SK-N-SH (cell line): Measurements from ENCODE around the gene JAK1. TPM values are rescaled to one million over a fixed set of nuclear protein-coding genes. Genes with fewer than 3 reads are reported as not detected.

ENCODE experiments used
- CTCF ChIA-PET: fragments of 300-600, 350-600 bp; formaldehyde crosslinking; extraction: SDS; loops from one replicate; lab custom pipeline; 2021; lab: Yijun Ruan, JAX
- POLR2A ChIA-PET: fragments of 350-600 bp; sonication (Branson Sonifier 250); formaldehyde crosslinking; extraction: SDS; loops from one replicate; lab custom pipeline; 2020; ENCODE audit warnings: antibody characterized with exemption, inconsistent platforms; lab: Yijun Ruan, JAX
- DNase-seq: peaks from one replicate; pipeline ENCODE4 v3.0.0; 2012
- H2AFZ ChIP-seq: fragments of 200-600 bp; sonication (generic); 2 replicates; pipeline ENCODE4 v1.8.1; 2016; ENCODE audit warnings: antibody characterized with exemption, mild to moderate bottlenecking, low read depth
- H3F3A ChIP-seq: fragments of 200-600 bp; sonication (generic); replicated peaks from 2 replicates; pipeline ENCODE3; 2016; ENCODE audit warnings: antibody characterized with exemption, mild to moderate bottlenecking; ENCODE audit not compliant: insufficient read depth
- H3K27ac ChIP-seq, 2 experiments: fragments of 200-500 bp in 1 of 2; fragments of 200-600 bp in 1 of 2; sonication (Bioruptor generic) in 1 of 2; sonication (generic), shearing (Covaris generic) in 1 of 2; 2 replicates each; pipeline versions ENCODE4 v1.5.1 to v1.6.1; 2014 to 2016; ENCODE audit warnings: low read depth in 2 of 2, inconsistent platforms in 1 of 2, low read length in 1 of 2, mild to moderate bottlenecking in 1 of 2, mixed read lengths in 1 of 2
- H3K27me3 ChIP-seq: fragments of 200-600 bp; sonication (generic), shearing (Covaris generic); 2 replicates; pipeline ENCODE4 v1.6.1; 2016; ENCODE audit warnings: mixed run types; ENCODE audit not compliant: insufficient read depth
- H3K36me3 ChIP-seq, 2 experiments: fragments of 200-500 bp in 1 of 2; fragments of 200-600 bp in 1 of 2; sonication (Bioruptor generic) in 1 of 2; sonication (generic) in 1 of 2; replicated peaks in 1 of 2; 2 replicates each; pipeline versions ENCODE3 to v1.5.1; 2014 to 2016; ENCODE audit warnings: low read length in 1 of 2, mild to moderate bottlenecking in 1 of 2; ENCODE audit not compliant: insufficient read depth in 2 of 2, control insufficient read depth in 1 of 2
- H3K4me1 ChIP-seq, 2 experiments: fragments of 200-500 bp in 1 of 2; fragments of 200-600 bp in 1 of 2; sonication (Bioruptor generic) in 1 of 2; sonication (generic), shearing (Covaris generic) in 1 of 2; 2 replicates each; pipeline versions ENCODE4 v1.5.1 to v1.6.1; 2014 to 2016; ENCODE audit warnings: low read depth in 1 of 2, low read length in 1 of 2, mixed run types in 1 of 2; ENCODE audit not compliant: insufficient read depth in 2 of 2, control insufficient read depth in 1 of 2
- H3K4me2 ChIP-seq: fragments of 200-600 bp; sonication (generic), shearing (Covaris generic); 2 replicates; pipeline ENCODE4 v1.6.1; 2017; ENCODE audit warnings: mixed run types
- H3K4me3 ChIP-seq, 2 experiments: fragments of 200-500 bp in 1 of 2; fragments of 200-600 bp in 1 of 2; sonication (Bioruptor generic) in 1 of 2; sonication (generic), shearing (Covaris generic) in 1 of 2; 2 replicates each; pipeline versions ENCODE4 v1.5.1 to v1.8.1; 2014 to 2016; ENCODE audit warnings: low read depth in 2 of 2, inconsistent platforms in 1 of 2, low read length in 1 of 2, mild to moderate bottlenecking in 1 of 2, mixed read lengths in 1 of 2, moderate library complexity in 1 of 2
- H3K79me2 ChIP-seq: fragments of 200-600 bp; sonication (generic); 2 replicates; pipeline ENCODE4 v1.8.1; 2017; ENCODE audit warnings: mild to moderate bottlenecking; ENCODE audit not compliant: insufficient read depth
- H3K9ac ChIP-seq: fragments of 200-600 bp; sonication (generic); 2 replicates; pipeline ENCODE4 v1.6.1; 2017; ENCODE audit warnings: mixed run types
- H3K9me2 ChIP-seq: fragments of 200-600 bp; sonication (generic); 2 replicates; pipeline ENCODE4 v1.6.1; 2017; ENCODE audit warnings: mixed run types
- H3K9me3 ChIP-seq: fragments of 200-600 bp; sonication (generic); 2 replicates; pipeline ENCODE4 v1.6.1; 2017; ENCODE audit warnings: mixed run types, mild to moderate bottlenecking, moderate library complexity
- H4K20me1 ChIP-seq: fragments of 200-600 bp; sonication (generic); 2 replicates; pipeline ENCODE4 v1.6.1; 2017; ENCODE audit warnings: mild to moderate bottlenecking, mixed run types; ENCODE audit not compliant: insufficient read depth
- ELF1 ChIP-seq: IDR thresholded peaks from 2 replicates; pipeline ENCODE4 v1.4.0; 2012
- EZH2phosphoT487 ChIP-seq: fragments of 200-600 bp; sonication (generic); IDR thresholded peaks from 2 replicates; pipeline ENCODE4 v1.6.1; 2017; ENCODE audit warnings: low read depth, mixed run types, mild to moderate bottlenecking, antibody characterized with exemption, moderate library complexity, borderline replicate concordance
- FOXM1 ChIP-seq: IDR thresholded peaks from 2 replicates; pipeline ENCODE4 v1.4.0; 2012; ENCODE audit warnings: low read depth, mild to moderate bottlenecking
- GATA2 ChIP-seq: sonication (generic); formaldehyde crosslinking; IDR thresholded peaks from 2 replicates; pipeline ENCODE4 v1.5.0; 2020; ENCODE audit warnings: mild to moderate bottlenecking, missing genetic modification reagents
- JUND ChIP-seq: IDR thresholded peaks from 2 replicates; pipeline ENCODE4 v1.4.0; 2012
- NFIC ChIP-seq: IDR thresholded peaks from 2 replicates; pipeline ENCODE4 v1.4.0; 2012; ENCODE audit warnings: borderline replicate concordance
- NRF1 ChIP-seq: IDR thresholded peaks from 2 replicates; pipeline ENCODE4 v1.6.1; 2012; ENCODE audit warnings: low read depth, mild to moderate bottlenecking, low read length
- POLR2AphosphoS5 ChIP-seq: IDR thresholded peaks from 2 replicates; pipeline ENCODE4 v1.6.1; 2012; ENCODE audit warnings: low read depth, low read length
- RAD21 ChIP-seq: IDR thresholded peaks from 2 replicates; pipeline ENCODE4 v1.6.1; 2012; ENCODE audit warnings: mild to moderate bottlenecking, low read length
- RCOR1 ChIP-seq: fragments of 150-350 bp; IDR thresholded peaks from 2 replicates; pipeline ENCODE4 v1.6.1; 2017; ENCODE audit warnings: antibody characterized with exemption, low read length
- TCF12 ChIP-seq: IDR thresholded peaks from 2 replicates; pipeline ENCODE4 v1.4.0; 2012
- WGBS: methylation state at CpG from one replicate; pipeline ENCODE4 v1.1.6; 2017; ENCODE audit warnings: low lambda C conversion rate; 5-methylcytosine and 5-hydroxymethylcytosine counted together
- polyA plus RNA-seq, 3 experiments: library from polyadenylated mRNA; depleted of rRNA; stranded (reverse); fragments of >200 nt; gene quantifications; 2 replicates each; pipeline ENCODE4 v1.2.3, GENCODE V29; 2012
- TF ChIP-seq, protein P1 (sequence below): IDR thresholded peaks from 2 replicates; pipeline ENCODE4 v1.6.1; 2012; ENCODE audit warnings: mild to moderate bottlenecking, low read depth, low read length, moderate library complexity
- TF ChIP-seq, protein P2 (sequence below): fragments of 150-350 bp; IDR thresholded peaks from 2 replicates; pipeline ENCODE4 v1.6.1; 2016; ENCODE audit warnings: mild to moderate bottlenecking, low read depth, low read length
- TF ChIP-seq, protein P3 (sequence below): IDR thresholded peaks from 2 replicates; pipeline ENCODE4 v1.4.0; 2012; ENCODE audit warnings: low read depth
- TF ChIP-seq, protein P4 (sequence below): IDR thresholded peaks from 2 replicates; pipeline ENCODE4 v1.4.0; 2012; ENCODE audit warnings: low read depth, borderline replicate concordance

JAK1 gene
- polyA plus RNA-seq, 1 of the 3 experiments (the other 2 are of a cell fraction), result 47.5 TPM

DNA sequence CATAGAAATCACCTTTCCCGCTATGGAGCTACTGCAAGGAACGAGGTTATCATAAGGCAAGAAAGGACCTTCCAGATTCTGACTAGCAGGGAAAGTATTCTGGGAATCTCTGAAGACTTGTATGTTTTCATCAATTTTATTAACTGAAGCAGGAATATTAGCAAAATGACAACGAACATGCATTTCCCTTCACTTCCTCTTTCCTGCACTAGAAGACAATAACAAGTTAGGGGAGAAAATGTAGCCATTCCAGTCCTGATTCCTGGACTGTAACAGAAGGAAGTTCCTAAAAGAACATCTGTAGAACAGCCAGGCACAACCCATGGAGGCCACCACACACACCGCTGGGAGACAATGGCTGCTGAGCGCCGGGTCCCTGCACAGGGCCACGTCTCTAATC, 114.7 kb downstream of the JAK1 start:
- no peak overlapping the region for H3K4me3 ChIP-seq
- H3K9me2 ChIP-seq, result no peaks in the 10 kb centered on the region
- no peak overlapping the region for H3K4me2 ChIP-seq
- WGBS, result 96% methylated on average over 7 of the region's 7 CpGs
- no peak for DNase-seq
- H3K4me1 ChIP-seq, result no peaks in the 10 kb centered on the region; a peak in 1 of 4 replicates
- ChIA-PET POLR2A (no interaction called here), CTCF (interaction anchor here (1.1 kb wide), 1 partner anchor 24 kb away, joined by 3 read pairs; no protein-coding TSS in a partner anchor)
- H3K79me2 ChIP-seq, result no peaks in the 10 kb centered on the region
- no peak overlapping the region for H2AFZ ChIP-seq
- H3K27ac ChIP-seq, result no peak overlapping the region
- peaks cover 40 to 80% of the 10 kb centered on the region in 2 experiments for H3K36me3 ChIP-seq
- no peaks in the 10 kb centered on the region for H3K27me3 ChIP-seq
- no peaks in the 10 kb centered on the region for H3F3A ChIP-seq
- H4K20me1 ChIP-seq, result no peaks in the 10 kb centered on the region
- no peak overlapping the region for H3K9ac ChIP-seq
- no peaks in the 10 kb centered on the region for H3K9me3 ChIP-seq
- TF ChIP-seq EZH2phosphoT487, result no peak
- TF ChIP-seq, protein P1, sequence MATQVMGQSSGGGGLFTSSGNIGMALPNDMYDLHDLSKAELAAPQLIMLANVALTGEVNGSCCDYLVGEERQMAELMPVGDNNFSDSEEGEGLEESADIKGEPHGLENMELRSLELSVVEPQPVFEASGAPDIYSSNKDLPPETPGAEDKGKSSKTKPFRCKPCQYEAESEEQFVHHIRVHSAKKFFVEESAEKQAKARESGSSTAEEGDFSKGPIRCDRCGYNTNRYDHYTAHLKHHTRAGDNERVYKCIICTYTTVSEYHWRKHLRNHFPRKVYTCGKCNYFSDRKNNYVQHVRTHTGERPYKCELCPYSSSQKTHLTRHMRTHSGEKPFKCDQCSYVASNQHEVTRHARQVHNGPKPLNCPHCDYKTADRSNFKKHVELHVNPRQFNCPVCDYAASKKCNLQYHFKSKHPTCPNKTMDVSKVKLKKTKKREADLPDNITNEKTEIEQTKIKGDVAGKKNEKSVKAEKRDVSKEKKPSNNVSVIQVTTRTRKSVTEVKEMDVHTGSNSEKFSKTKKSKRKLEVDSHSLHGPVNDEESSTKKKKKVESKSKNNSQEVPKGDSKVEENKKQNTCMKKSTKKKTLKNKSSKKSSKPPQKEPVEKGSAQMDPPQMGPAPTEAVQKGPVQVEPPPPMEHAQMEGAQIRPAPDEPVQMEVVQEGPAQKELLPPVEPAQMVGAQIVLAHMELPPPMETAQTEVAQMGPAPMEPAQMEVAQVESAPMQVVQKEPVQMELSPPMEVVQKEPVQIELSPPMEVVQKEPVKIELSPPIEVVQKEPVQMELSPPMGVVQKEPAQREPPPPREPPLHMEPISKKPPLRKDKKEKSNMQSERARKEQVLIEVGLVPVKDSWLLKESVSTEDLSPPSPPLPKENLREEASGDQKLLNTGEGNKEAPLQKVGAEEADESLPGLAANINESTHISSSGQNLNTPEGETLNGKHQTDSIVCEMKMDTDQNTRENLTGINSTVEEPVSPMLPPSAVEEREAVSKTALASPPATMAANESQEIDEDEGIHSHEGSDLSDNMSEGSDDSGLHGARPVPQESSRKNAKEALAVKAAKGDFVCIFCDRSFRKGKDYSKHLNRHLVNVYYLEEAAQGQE, result no peak
- no peak for TF ChIP-seq ELF1
- TF ChIP-seq, protein P2, sequence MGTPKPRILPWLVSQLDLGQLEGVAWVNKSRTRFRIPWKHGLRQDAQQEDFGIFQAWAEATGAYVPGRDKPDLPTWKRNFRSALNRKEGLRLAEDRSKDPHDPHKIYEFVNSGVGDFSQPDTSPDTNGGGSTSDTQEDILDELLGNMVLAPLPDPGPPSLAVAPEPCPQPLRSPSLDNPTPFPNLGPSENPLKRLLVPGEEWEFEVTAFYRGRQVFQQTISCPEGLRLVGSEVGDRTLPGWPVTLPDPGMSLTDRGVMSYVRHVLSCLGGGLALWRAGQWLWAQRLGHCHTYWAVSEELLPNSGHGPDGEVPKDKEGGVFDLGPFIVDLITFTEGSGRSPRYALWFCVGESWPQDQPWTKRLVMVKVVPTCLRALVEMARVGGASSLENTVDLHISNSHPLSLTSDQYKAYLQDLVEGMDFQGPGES, result no peak
- no peak for TF ChIP-seq JUND
- no peak for TF ChIP-seq NRF1
- no peak for TF ChIP-seq GATA2 (CRISPR knock-in tag)
- TF ChIP-seq, protein P3, sequence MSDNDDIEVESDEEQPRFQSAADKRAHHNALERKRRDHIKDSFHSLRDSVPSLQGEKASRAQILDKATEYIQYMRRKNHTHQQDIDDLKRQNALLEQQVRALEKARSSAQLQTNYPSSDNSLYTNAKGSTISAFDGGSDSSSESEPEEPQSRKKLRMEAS, result no peak
- TF ChIP-seq TCF12, result no peak
- no peak for TF ChIP-seq RAD21
- TF ChIP-seq POLR2AphosphoS5, result no peak
- TF ChIP-seq RCOR1, result no peak
- no peak for TF ChIP-seq FOXM1
- TF ChIP-seq NFIC, result no peak

DNA sequence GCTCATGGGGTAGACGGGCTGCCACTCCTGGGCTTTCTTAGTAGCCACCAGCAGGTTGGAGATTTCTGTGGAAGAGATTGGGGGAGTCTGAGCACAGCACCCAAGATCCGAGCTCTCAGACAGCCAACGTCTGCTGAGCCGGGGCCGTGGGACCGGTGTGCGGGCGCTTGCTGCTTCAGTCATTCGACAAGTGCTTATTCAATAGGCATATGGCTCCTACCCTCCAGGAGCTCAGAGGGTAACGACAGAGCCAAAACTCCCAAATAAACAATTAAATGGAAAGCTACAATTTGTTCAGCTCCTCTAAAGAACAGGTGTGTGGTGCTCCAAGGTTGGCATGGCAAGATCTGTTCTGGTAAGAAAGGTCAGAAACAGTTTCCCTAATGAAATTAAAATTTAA, 115.5 kb downstream of the JAK1 start:
- Histone ChIP-seq H3K4me2 (no peak overlapping the region), H2AFZ (no peak overlapping the region), H3K27me3 (no peaks in the 10 kb centered on the region), H3F3A (no peaks in the 10 kb centered on the region), H3K79me2 (no peaks in the 10 kb centered on the region), H3K27ac (no peak overlapping the region), H3K36me3 (peaks cover 40 to 80% of the 10 kb centered on the region in 2 experiments), H3K4me3 (no peak overlapping the region), H4K20me1 (no peaks in the 10 kb centered on the region), H3K4me1 (no peaks in the 10 kb centered on the region), H3K9me2 (no peaks in the 10 kb centered on the region), H3K9me3 (no peaks in the 10 kb centered on the region), H3K9ac (no peak overlapping the region)
- ChIA-PET CTCF (interaction anchor here (0.6 to 1.1 kb wide), 2 partner anchors 9 to 465 kb away, joined by 3 read pairs; no protein-coding TSS in a partner anchor), POLR2A (no interaction called here)
- WGBS, result 100% methylated on average over 8 of the region's 10 CpGs
- TF ChIP-seq, protein P2, result no peak
- TF ChIP-seq, protein P1, result no peak
- TF ChIP-seq, protein P4, sequence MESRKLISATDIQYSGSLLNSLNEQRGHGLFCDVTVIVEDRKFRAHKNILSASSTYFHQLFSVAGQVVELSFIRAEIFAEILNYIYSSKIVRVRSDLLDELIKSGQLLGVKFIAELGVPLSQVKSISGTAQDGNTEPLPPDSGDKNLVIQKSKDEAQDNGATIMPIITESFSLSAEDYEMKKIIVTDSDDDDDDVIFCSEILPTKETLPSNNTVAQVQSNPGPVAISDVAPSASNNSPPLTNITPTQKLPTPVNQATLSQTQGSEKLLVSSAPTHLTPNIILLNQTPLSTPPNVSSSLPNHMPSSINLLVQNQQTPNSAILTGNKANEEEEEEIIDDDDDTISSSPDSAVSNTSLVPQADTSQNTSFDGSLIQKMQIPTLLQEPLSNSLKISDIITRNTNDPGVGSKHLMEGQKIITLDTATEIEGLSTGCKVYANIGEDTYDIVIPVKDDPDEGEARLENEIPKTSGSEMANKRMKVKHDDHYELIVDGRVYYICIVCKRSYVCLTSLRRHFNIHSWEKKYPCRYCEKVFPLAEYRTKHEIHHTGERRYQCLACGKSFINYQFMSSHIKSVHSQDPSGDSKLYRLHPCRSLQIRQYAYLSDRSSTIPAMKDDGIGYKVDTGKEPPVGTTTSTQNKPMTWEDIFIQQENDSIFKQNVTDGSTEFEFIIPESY, result no peak
- no peak for DNase-seq
